Testis (tissue), 3 donors: ENCODE data around the gene MCOLN1. TPM values are rescaled to one million over a fixed set of nuclear protein-coding genes. Genes with fewer than 3 reads are reported as not detected.

Experiments
- DNase-seq: peaks from one replicate; pipeline ENCODE4 v3.0.0-alpha.2; 2019
- H3K27ac ChIP-seq, 2 donors: fragments of 200-600 bp; sonication (generic); one replicate each; pipeline ENCODE4 v1.5.1; 2019
- H3K27me3 ChIP-seq: fragments of 200-600 bp; sonication (generic); one replicate; pipeline ENCODE4 v1.5.1; 2019
- H3K36me3 ChIP-seq: fragments of 200-600 bp; sonication (generic); one replicate; pipeline ENCODE4 v1.5.1; 2017; ENCODE audit warnings: low read depth; ENCODE audit errors: missing control alignments
- H3K4me1 ChIP-seq: fragments of 200-600 bp; sonication (generic); one replicate; pipeline ENCODE4 v1.5.1; 2019
- H3K4me3 ChIP-seq, 2 donors: fragments of 200-600 bp; sonication (generic); one replicate each; pipeline ENCODE4 v1.5.1; 2017 to 2019
- H3K9me3 ChIP-seq: fragments of 200-600 bp; sonication (generic); one replicate; pipeline ENCODE4 v1.5.1; 2017
- CTCF ChIP-seq, 3 experiments: fragments of 450-650 bp in 2 of 3; fragments of 200-600 bp in 1 of 3; sonication (generic) in 1 of 3; IDR thresholded peaks; one replicate each; pipeline ENCODE4 v1.5.1; 2016 to 2019; ENCODE audit warnings: antibody characterized with exemption in 3 of 3, mild to moderate bottlenecking in 2 of 3, moderate library complexity in 1 of 3
- POLR2A ChIP-seq: fragments of 450-650 bp; IDR thresholded peaks from one replicate; pipeline ENCODE4 v1.6.1; 2017; ENCODE audit warnings: antibody characterized with exemption, mild to moderate bottlenecking, moderate library complexity
- WGBS, 2 donors: methylation state at CpG; one replicate each; pipeline ENCODE4 v1.1.5; 2018; 5-methylcytosine and 5-hydroxymethylcytosine counted together
- intact Hi-C: fragments of 100-400 bp; cut with DNase I; formaldehyde crosslinking; loops from one replicate; pipeline ENCODE4 v1.15.1; 2023; ENCODE audit warnings: low total_unique reads
- polyA plus RNA-seq: library from polyadenylated mRNA; stranded (reverse); fragments of 350-450 nt; fragmentation: Illumina TruSeq; extraction: RNeasy Lipid Tissue Mini Kit (QIAGEN cat#74804); gene quantifications from one replicate; pipeline ENCODE4 v1.2.3, GENCODE V29; 2014; ENCODE audit warnings: low read depth, low replicate concordance; ENCODE audit not compliant: insufficient read depth
- total RNA-seq, 2 donors: library from RNA; depleted of rRNA; stranded (reverse); fragments of >200 nt; gene quantifications; one replicate each; pipeline ENCODE4 v1.2.3, GENCODE V29; 2016

Gene MCOLN1
- total and polyA plus RNA-seq, 3 donors from 2014 or later = 15.2 to 26.9 (median 17.7) TPM

GRCh38 chr19:7541828-7542443 is 19.5 kb downstream of the MCOLN1 start:
- TF ChIP-seq CTCF (IDR thresholded peaks at IDR 0.05) = no peak
- no peak for TF ChIP-seq POLR2A
- Histone ChIP-seq H3K36me3 (no peaks in the 10 kb centered on the region), H3K4me1 (no peaks in the 10 kb centered on the region), H3K9me3 (no peaks in the 10 kb centered on the region), H3K27me3 (no peaks in the 10 kb centered on the region), H3K27ac (no peak overlapping the region), H3K4me3 (no peak overlapping the region)
- intact Hi-C loops = no loop called here
- no peak for DNase-seq
- whole genome bisulfite sequencing, 2 donors = 81 to 84% methylated on average over 11 of the region's 11 CpGs

- intact Hi-C loops = no loop called here
- no peak for DNase-seq
- 97 to 100% methylated on average over 5 to 18 of the region's 24 CpGs for WGBS, 2 donors
- H3K27me3 ChIP-seq = no peaks in the 10 kb centered on the region
- TF ChIP-seq POLR2A (no peak), CTCF (IDR thresholded peaks at IDR 0.05) (no peak)
- no peaks in the 10 kb centered on the region for H3K9me3 ChIP-seq
- no peaks in the 10 kb centered on the region for H3K36me3 ChIP-seq
- H3K4me3 ChIP-seq = no peak overlapping the region
- no peaks in the 10 kb centered on the region for H3K4me1 ChIP-seq
- no peak overlapping the region for H3K27ac ChIP-seq
Measured at GRCh38 chr19:7542556-7543348, 20.3 kb downstream of the MCOLN1 start.

- H3K27ac ChIP-seq = no peak overlapping the region
- H3K27me3 ChIP-seq = no peaks in the 10 kb centered on the region
- no peak for DNase-seq
- WGBS, 2 donors = 85 to 91% methylated on average over 3 of the region's 3 CpGs
- H3K4me1 ChIP-seq = no peaks in the 10 kb centered on the region
- TF ChIP-seq CTCF (IDR thresholded peaks at IDR 0.05) = no peak
- TF ChIP-seq POLR2A = no peak
- no peaks in the 10 kb centered on the region for H3K36me3 ChIP-seq
- intact Hi-C loops = no loop called here
- H3K9me3 ChIP-seq = no peaks in the 10 kb centered on the region
- H3K4me3 ChIP-seq = no peak overlapping the region
Measured at GRCh38 chr19:7544626-7545025, 22.2 kb downstream of the MCOLN1 start.

GRCh38 chr19:7545300-7545699 is 22.9 kb downstream of the MCOLN1 start:
- WGBS, 2 donors = 90% methylated on average over 7 to 8 of the region's 8 CpGs
- no peaks in the 10 kb centered on the region for H3K4me1 ChIP-seq
- no peak overlapping the region for H3K27ac ChIP-seq
- intact Hi-C loops = no loop called here
- H3K36me3 ChIP-seq = no peaks in the 10 kb centered on the region
- no peak overlapping the region for H3K4me3 ChIP-seq
- no peak for DNase-seq
- no peaks in the 10 kb centered on the region for H3K27me3 ChIP-seq
- no peak for TF ChIP-seq CTCF (IDR thresholded peaks at IDR 0.05)
- TF ChIP-seq POLR2A = no peak
- H3K9me3 ChIP-seq = no peaks in the 10 kb centered on the region
